Gastrocnemius medialis (tissue), 4 donors: ENCODE data around the gene MYD88.

ENCODE experiments used
- POLR2A ChIP-seq, 2 donors: fragments of 450-650 bp; IDR thresholded peaks; one replicate each; pipeline ENCODE4 v1.6.1; 2017; ENCODE audit warnings: antibody characterized with exemption in 2 of 2, mild to moderate bottlenecking in 2 of 2, moderate library complexity in 2 of 2
- TF ChIP-seq, protein P1 (sequence below), 5 experiments: fragments of 450-650 bp in 3 of 5; fragments of 200-600 bp in 2 of 5; sonication (generic) in 2 of 5; IDR thresholded peaks in 4 of 5; conservative IDR thresholded peaks in 1 of 5; 1 replicate in 4 of 5; 2 replicates in 1 of 5; pipeline ENCODE4 v1.5.1; 2016 to 2019; ENCODE audit warnings: antibody characterized with exemption in 5 of 5, mild to moderate bottlenecking in 3 of 5, moderate library complexity in 3 of 5

DNA sequence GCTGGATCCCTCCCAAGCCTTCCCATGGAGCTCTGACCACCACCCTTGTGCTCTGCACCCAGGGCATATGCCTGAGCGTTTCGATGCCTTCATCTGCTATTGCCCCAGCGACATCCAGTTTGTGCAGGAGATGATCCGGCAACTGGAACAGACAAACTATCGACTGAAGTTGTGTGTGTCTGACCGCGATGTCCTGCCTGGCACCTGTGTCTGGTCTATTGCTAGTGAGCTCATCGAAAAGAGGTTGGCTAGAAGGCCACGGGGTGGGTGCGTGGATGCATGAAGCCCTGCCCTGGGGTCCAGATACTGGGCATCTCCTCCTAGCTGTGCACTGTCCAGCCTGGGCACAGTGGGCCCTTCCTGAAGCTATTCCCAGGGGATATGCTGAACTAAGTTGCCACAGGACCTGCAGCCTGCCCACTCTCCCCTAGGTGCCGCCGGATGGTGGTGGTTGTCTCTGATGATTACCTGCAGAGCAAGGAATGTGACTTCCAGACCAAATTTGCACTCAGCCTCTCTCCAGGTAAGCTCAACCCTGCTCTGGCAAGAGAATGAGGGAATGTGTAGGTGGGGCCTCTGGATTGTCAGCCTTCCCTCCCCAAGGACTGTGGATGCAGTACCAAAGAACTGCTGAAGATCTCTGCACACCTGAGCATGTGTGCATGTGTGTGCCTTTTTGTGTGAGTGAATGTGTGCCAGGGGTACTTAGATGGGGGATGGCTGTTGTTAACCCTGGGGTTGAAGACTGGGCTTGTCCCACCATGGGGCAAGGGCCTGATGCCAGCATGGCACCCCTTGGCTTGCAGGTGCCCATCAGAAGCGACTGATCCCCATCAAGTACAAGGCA lies 2.1 kb downstream of the MYD88 start:
- TF ChIP-seq, protein P1, sequence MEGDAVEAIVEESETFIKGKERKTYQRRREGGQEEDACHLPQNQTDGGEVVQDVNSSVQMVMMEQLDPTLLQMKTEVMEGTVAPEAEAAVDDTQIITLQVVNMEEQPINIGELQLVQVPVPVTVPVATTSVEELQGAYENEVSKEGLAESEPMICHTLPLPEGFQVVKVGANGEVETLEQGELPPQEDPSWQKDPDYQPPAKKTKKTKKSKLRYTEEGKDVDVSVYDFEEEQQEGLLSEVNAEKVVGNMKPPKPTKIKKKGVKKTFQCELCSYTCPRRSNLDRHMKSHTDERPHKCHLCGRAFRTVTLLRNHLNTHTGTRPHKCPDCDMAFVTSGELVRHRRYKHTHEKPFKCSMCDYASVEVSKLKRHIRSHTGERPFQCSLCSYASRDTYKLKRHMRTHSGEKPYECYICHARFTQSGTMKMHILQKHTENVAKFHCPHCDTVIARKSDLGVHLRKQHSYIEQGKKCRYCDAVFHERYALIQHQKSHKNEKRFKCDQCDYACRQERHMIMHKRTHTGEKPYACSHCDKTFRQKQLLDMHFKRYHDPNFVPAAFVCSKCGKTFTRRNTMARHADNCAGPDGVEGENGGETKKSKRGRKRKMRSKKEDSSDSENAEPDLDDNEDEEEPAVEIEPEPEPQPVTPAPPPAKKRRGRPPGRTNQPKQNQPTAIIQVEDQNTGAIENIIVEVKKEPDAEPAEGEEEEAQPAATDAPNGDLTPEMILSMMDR (IDR thresholded peaks at IDR 0.05 in 4 of 5, conservative IDR thresholded peaks at IDR 0.05 in 1 of 5), result no peak
- TF ChIP-seq POLR2A (IDR thresholded peaks at IDR 0.05), result no peak
